Immature natural killer cell (primary cell): ENCODE measurements around the gene SYTL3. TPM values are rescaled to one million over a fixed set of nuclear protein-coding genes. Genes with fewer than 3 reads are reported as not detected.

ENCODE experiments used
- DNase-seq, 3 donors: peaks; one replicate each; pipeline ENCODE4 v3.0.0; 2022; ENCODE audit warnings: mixed read lengths in 1 of 3
- H3K27ac Mint-ChIP-seq, 6 donors: one replicate each; pipeline ENCODE4 v1.8.0; 2020; ENCODE audit warnings: mixed read lengths in 6 of 6, mild to moderate bottlenecking in 5 of 6, inconsistent platforms in 4 of 6, moderate library complexity in 3 of 6
- H3K27me3 Mint-ChIP-seq, 3 donors: one replicate each; pipeline ENCODE4 v1.8.0; 2020 to 2021; ENCODE audit warnings: low read depth in 3 of 3, mild to moderate bottlenecking in 3 of 3, mixed read lengths in 3 of 3, moderate library complexity in 3 of 3, inconsistent platforms in 1 of 3
- H3K36me3 Mint-ChIP-seq, 3 donors: one replicate each; pipeline ENCODE4 v1.8.0; 2020; ENCODE audit warnings: mixed read lengths in 3 of 3, inconsistent platforms in 2 of 3, mild to moderate bottlenecking in 2 of 3
- H3K4me1 Mint-ChIP-seq, 2 donors: one replicate each; pipeline ENCODE4 v1.8.0; 2020; ENCODE audit warnings: inconsistent platforms in 2 of 2, mild to moderate bottlenecking in 2 of 2, mixed read lengths in 2 of 2, moderate library complexity in 1 of 2
- H3K4me3 Mint-ChIP-seq, 5 donors: one replicate each; pipeline ENCODE4 v1.8.0; 2020; ENCODE audit warnings: mild to moderate bottlenecking in 5 of 5, mixed read lengths in 5 of 5, inconsistent platforms in 3 of 5, moderate library complexity in 3 of 5
- H3K9me3 Mint-ChIP-seq, 6 donors: one replicate each; pipeline ENCODE4 v1.8.0; 2020; ENCODE audit warnings: mild to moderate bottlenecking in 6 of 6, mixed read lengths in 6 of 6, inconsistent platforms in 4 of 6, moderate library complexity in 3 of 6
- polyA plus RNA-seq, 3 donors: library from polyadenylated mRNA; unstranded; fragments of 300-500 nt; fragmentation: Illumina TruSeq; gene quantifications; one replicate each; pipeline ENCODE4 v1.2.3, GENCODE V29; 2021

SYTL3 gene
- polyA plus RNA-seq, 3 donors from 2014 or later, result 45.4 to 56.5 (median 52.0) TPM

GRCh38 chr6:158772172-158772571 lies 122.3 kb downstream of the SYTL3 start:
- peak overlapping the region; percentile 70 to 90 (median 86) for H3K27ac Mint-ChIP-seq
- peak overlapping the region in 1 of 5 donors; percentile 29 for H3K4me3 Mint-ChIP-seq
- no peaks in the 10 kb centered on the region for H3K9me3 Mint-ChIP-seq
- H3K27me3 Mint-ChIP-seq, result peaks cover 19 to 27% (median 25%) of the 10 kb centered on the region in 3 donors
- peaks cover 41 to 50% of the 10 kb centered on the region in 2 donors for H3K4me1 Mint-ChIP-seq
- H3K36me3 Mint-ChIP-seq, result peaks cover 19 to 72% (median 20%) of the 10 kb centered on the region in 3 donors
- no peak for DNase-seq

GRCh38 chr6:158772851-158773371 lies 123.1 kb downstream of the SYTL3 start:
- Mint-ChIP-seq H3K27me3 (peaks cover 19 to 24% (median 21%) of the 10 kb centered on the region in 3 donors), H3K9me3 (no peaks in the 10 kb centered on the region), H3K27ac (peak overlapping the region; percentile 70 to 90 (median 86)), H3K4me3 (peak overlapping the region; percentile 36 to 60 (median 56)), H3K36me3 (peaks cover 17 to 72% (median 19%) of the 10 kb centered on the region in 3 donors), H3K4me1 (peaks cover 44 to 55% of the 10 kb centered on the region in 2 donors)
- peak in 1 of 3 donors; percentile 22 for DNase-seq

- Mint-ChIP-seq H3K4me3 (peak overlapping the region in 2 of 5 donors; percentile 44 to 60), H3K27me3 (peaks cover 18 to 20% (median 18%) of the 10 kb centered on the region in 3 donors), H3K36me3 (peaks cover 21 to 74% (median 21%) of the 10 kb centered on the region in 3 donors), H3K9me3 (no peaks in the 10 kb centered on the region), H3K4me1 (peaks cover 44 to 61% of the 10 kb centered on the region in 2 donors), H3K27ac (peak overlapping the region; percentile 70 to 90 (median 84))
- no peak for DNase-seq
These were observed 124.0 kb downstream of the SYTL3 start for GRCh38 chr6:158773581-158774449.

GRCh38 chr6:158774717-158775449 lies 125.0 kb downstream of the SYTL3 start:
- peaks cover 18 to 70% (median 24%) of the 10 kb centered on the region in 3 donors for H3K36me3 Mint-ChIP-seq
- H3K4me1 Mint-ChIP-seq, result peaks cover 44 to 66% of the 10 kb centered on the region in 2 donors
- peaks cover 10 to 18% (median 10%) of the 10 kb centered on the region in 3 donors for H3K27me3 Mint-ChIP-seq
- H3K4me3 Mint-ChIP-seq, result peak overlapping the region in 1 of 5 donors; percentile 7
- H3K27ac Mint-ChIP-seq, result peak overlapping the region in 5 of 6 donors; percentile 12 to 72 (median 36)
- no peak for DNase-seq
- H3K9me3 Mint-ChIP-seq, result no peaks in the 10 kb centered on the region

- DNase-seq, result no peak
- Mint-ChIP-seq H3K27me3 (peaks cover 6 to 11% (median 10%) of the 10 kb centered on the region in 3 donors), H3K9me3 (no peaks in the 10 kb centered on the region), H3K4me3 (no peak overlapping the region), H3K4me1 (peaks cover 42 to 60% of the 10 kb centered on the region in 2 donors), H3K27ac (no peak overlapping the region), H3K36me3 (peaks cover 17 to 73% (median 25%) of the 10 kb centered on the region in 3 donors)
These were observed 126.0 kb downstream of the SYTL3 start for GRCh38 chr6:158775832-158776231.

GRCh38 chr6:158776737-158777136 lies 126.9 kb downstream of the SYTL3 start:
- Mint-ChIP-seq H3K4me1 (peaks cover 33 to 51% of the 10 kb centered on the region in 2 donors), H3K36me3 (peaks cover 21 to 73% (median 24%) of the 10 kb centered on the region in 3 donors), H3K27ac (peak overlapping the region in 4 of 6 donors; percentile 23 to 74 (median 54)), H3K9me3 (no peaks in the 10 kb centered on the region), H3K4me3 (no peak overlapping the region), H3K27me3 (peaks cover under 1 to 10% (median 8%) of the 10 kb centered on the region in 3 donors)
- DNase-seq, result no peak

- Mint-ChIP-seq H3K36me3 (peaks cover 24 to 74% (median 26%) of the 10 kb centered on the region in 3 donors), H3K27ac (peak overlapping the region in 3 of 6 donors; percentile 41 to 74 (median 67)), H3K4me3 (no peak overlapping the region), H3K4me1 (peaks cover 25 to 44% of the 10 kb centered on the region in 2 donors), H3K9me3 (no peaks in the 10 kb centered on the region), H3K27me3 (peaks cover 2 to 10% (median 6%) of the 10 kb centered on the region in 3 donors)
- no peak for DNase-seq
These were observed 127.7 kb downstream of the SYTL3 start for GRCh38 chr6:158777510-158777909.

GRCh38 chr6:158778005-158778527 lies 128.2 kb downstream of the SYTL3 start:
- Mint-ChIP-seq H3K9me3 (no peaks in the 10 kb centered on the region), H3K27ac (peak overlapping the region in 2 of 6 donors; percentile 42 to 60), H3K4me1 (peaks cover 19 to 38% of the 10 kb centered on the region in 2 donors), H3K36me3 (peaks cover 23 to 74% (median 30%) of the 10 kb centered on the region in 3 donors), H3K4me3 (no peak overlapping the region), H3K27me3 (peaks cover 2 to 11% (median 10%) of the 10 kb centered on the region in 3 donors)
- DNase-seq, result no peak

GRCh38 chr6:158780246-158780884 lies 130.5 kb downstream of the SYTL3 start:
- DNase-seq, result no peak
- Mint-ChIP-seq H3K9me3 (no peaks in the 10 kb centered on the region), H3K27ac (peak overlapping the region in 4 of 6 donors; percentile 21 to 63 (median 44)), H3K4me3 (no peak overlapping the region), H3K36me3 (peaks cover 31 to 83% (median 41%) of the 10 kb centered on the region in 3 donors), H3K27me3 (peaks cover 2 to 11% (median 9%) of the 10 kb centered on the region in 3 donors), H3K4me1 (peaks cover 3 to 22% of the 10 kb centered on the region in 2 donors)

- DNase-seq, result no peak
- peaks cover 31 to 77% (median 40%) of the 10 kb centered on the region in 3 donors for H3K36me3 Mint-ChIP-seq
These were observed 131.3 kb downstream of the SYTL3 start for GRCh38 chr6:158780988-158781691.

GRCh38 chr6:158781692-158782373 lies 132.0 kb downstream of the SYTL3 start:
- Mint-ChIP-seq H3K4me1 (peaks cover 3 to 19% of the 10 kb centered on the region in 2 donors), H3K4me3 (no peak overlapping the region), H3K27me3 (peaks cover 2 to 9% (median 6%) of the 10 kb centered on the region in 3 donors), H3K9me3 (no peaks in the 10 kb centered on the region), H3K36me3 (peaks cover 29 to 77% (median 40%) of the 10 kb centered on the region in 3 donors), H3K27ac (peak overlapping the region in 3 of 6 donors; percentile 50 to 93 (median 79))
- DNase-seq, result no peak

More at GRCh38 chr6:158780988-158781691, 131.3 kb downstream of the SYTL3 start:
- H3K27ac Mint-ChIP-seq, result peak overlapping the region in 3 of 6 donors; percentile 41 to 62 (median 44)
- no peaks in the 10 kb centered on the region for H3K9me3 Mint-ChIP-seq
- peaks cover 2 to 9% (median 8%) of the 10 kb centered on the region in 3 donors for H3K27me3 Mint-ChIP-seq
- H3K4me3 Mint-ChIP-seq, result no peak overlapping the region
- H3K4me1 Mint-ChIP-seq, result peaks cover 3 to 22% of the 10 kb centered on the region in 2 donors
